GM21423 (cell line): ENCODE data around the gene HMGCS2.

Experiments used
- ATAC-seq: cut with Tn5 transposase; IDR thresholded peaks from one replicate; pipeline ENCODE4 v1.9.1; 2021; ENCODE audit warnings: mild to moderate bottlenecking, moderate library complexity; ENCODE audit not compliant: unreplicated experiment

Gene HMGCS2

GRCh38 chr1:119768778-119769177 lies at the start of gene HMGCS2:
Gene HMGCS2 (minus strand): TSS chr1:119768905. CDS start chr1:119768844, 61 bp downstream.
- ATAC-seq = no peak

- ATAC-seq = no peak
Observed at GRCh38 chr1:119818181-119818580, 49.5 kb upstream of the HMGCS2 start.

- ATAC-seq = no peak
Observed at GRCh38 chr1:119816407-119816806, 47.7 kb upstream of the HMGCS2 start.

GRCh38 chr1:119815928-119816327 lies 47.2 kb upstream of the HMGCS2 start:
- no peak for ATAC-seq

- no peak for ATAC-seq
Observed at GRCh38 chr1:119815361-119815760, 46.7 kb upstream of the HMGCS2 start.

- ATAC-seq = no peak
Observed at GRCh38 chr1:119814288-119814687, 45.6 kb upstream of the HMGCS2 start.

- no peak for ATAC-seq
Observed at GRCh38 chr1:119811985-119812557, 43.4 kb upstream of the HMGCS2 start.

GRCh38 chr1:119811387-119811786 lies 42.7 kb upstream of the HMGCS2 start, which contains the start of gene REG4:
Gene REG4 (minus strand): TSS chr1:119811460. CDS start chr1:119808769, 2,691 bp downstream.
- ATAC-seq = no peak

GRCh38 chr1:119808972-119809550 lies 40.4 kb upstream of the HMGCS2 start:
- peak; percentile 79 for ATAC-seq

GRCh38 chr1:119808491-119808890 lies 39.8 kb upstream of the HMGCS2 start:
- no peak for ATAC-seq

GRCh38 chr1:119806489-119806888 lies 37.8 kb upstream of the HMGCS2 start:
- ATAC-seq = no peak

- ATAC-seq = no peak
Observed at GRCh38 chr1:119805746-119806145, 37.0 kb upstream of the HMGCS2 start.

GRCh38 chr1:119805247-119805646 lies 36.5 kb upstream of the HMGCS2 start:
- no peak for ATAC-seq

GRCh38 chr1:119799599-119800177 lies 31.0 kb upstream of the HMGCS2 start:
- no peak for ATAC-seq

GRCh38 chr1:119799003-119799402 lies 30.3 kb upstream of the HMGCS2 start:
- ATAC-seq = no peak

GRCh38 chr1:119797606-119798005 lies 28.9 kb upstream of the HMGCS2 start:
- ATAC-seq = no peak

- ATAC-seq = no peak
Observed at GRCh38 chr1:119797162-119797561, 28.5 kb upstream of the HMGCS2 start.

- ATAC-seq = no peak
Observed at GRCh38 chr1:119795261-119796200, 26.8 kb upstream of the HMGCS2 start.

GRCh38 chr1:119794876-119795240 lies 26.2 kb upstream of the HMGCS2 start:
- ATAC-seq = no peak

GRCh38 chr1:119794230-119794875 lies 25.6 kb upstream of the HMGCS2 start:
- ATAC-seq = no peak

- ATAC-seq = no peak
Observed at GRCh38 chr1:119791377-119791776, 22.7 kb upstream of the HMGCS2 start.
